ENCODE measurements around the gene CD86. TPM values are rescaled to one million over a fixed set of nuclear protein-coding genes. Genes with fewer than 3 reads are reported as not detected.

Gene CD86
- total RNA-seq, 4 donors from 2014 or later = 7.0 to 61.4 (median 11.8) TPM

- TF ChIP-seq, protein P1, sequence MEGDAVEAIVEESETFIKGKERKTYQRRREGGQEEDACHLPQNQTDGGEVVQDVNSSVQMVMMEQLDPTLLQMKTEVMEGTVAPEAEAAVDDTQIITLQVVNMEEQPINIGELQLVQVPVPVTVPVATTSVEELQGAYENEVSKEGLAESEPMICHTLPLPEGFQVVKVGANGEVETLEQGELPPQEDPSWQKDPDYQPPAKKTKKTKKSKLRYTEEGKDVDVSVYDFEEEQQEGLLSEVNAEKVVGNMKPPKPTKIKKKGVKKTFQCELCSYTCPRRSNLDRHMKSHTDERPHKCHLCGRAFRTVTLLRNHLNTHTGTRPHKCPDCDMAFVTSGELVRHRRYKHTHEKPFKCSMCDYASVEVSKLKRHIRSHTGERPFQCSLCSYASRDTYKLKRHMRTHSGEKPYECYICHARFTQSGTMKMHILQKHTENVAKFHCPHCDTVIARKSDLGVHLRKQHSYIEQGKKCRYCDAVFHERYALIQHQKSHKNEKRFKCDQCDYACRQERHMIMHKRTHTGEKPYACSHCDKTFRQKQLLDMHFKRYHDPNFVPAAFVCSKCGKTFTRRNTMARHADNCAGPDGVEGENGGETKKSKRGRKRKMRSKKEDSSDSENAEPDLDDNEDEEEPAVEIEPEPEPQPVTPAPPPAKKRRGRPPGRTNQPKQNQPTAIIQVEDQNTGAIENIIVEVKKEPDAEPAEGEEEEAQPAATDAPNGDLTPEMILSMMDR (IDR thresholded peaks at IDR 0.05; ENCODE audit: low read depth) = no peak
These were observed 24.6 kb upstream of the CD86 start for GRCh38 chr3:122030381-122031122.

GRCh38 chr3:122031123-122031468 is 24.1 kb upstream of the CD86 start:
- TF ChIP-seq, protein P1 (IDR thresholded peaks at IDR 0.05; ENCODE audit: low read depth) = no peak

DNA sequence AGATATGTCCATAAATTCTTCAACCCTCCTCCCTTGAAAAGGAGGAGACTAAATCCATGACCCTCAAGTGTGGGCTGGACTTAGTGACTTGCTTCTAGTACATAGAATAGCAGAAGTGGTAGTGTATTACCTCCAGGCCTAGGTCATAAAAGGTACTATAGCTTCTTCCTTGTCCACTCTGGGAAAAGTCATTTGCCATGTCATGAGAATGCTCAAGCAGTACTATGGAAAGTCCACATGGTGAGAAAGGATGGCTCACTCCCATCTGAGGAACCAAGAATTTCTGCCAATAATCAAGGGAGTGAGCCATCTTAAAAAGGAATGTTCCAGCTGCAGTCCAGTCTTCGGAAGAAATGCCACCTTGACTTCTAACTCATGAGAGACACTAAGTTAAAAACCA is 22.6 kb upstream of the CD86 start:
- TF ChIP-seq, protein P1 (IDR thresholded peaks at IDR 0.05; ENCODE audit: low read depth) = no peak

DNA sequence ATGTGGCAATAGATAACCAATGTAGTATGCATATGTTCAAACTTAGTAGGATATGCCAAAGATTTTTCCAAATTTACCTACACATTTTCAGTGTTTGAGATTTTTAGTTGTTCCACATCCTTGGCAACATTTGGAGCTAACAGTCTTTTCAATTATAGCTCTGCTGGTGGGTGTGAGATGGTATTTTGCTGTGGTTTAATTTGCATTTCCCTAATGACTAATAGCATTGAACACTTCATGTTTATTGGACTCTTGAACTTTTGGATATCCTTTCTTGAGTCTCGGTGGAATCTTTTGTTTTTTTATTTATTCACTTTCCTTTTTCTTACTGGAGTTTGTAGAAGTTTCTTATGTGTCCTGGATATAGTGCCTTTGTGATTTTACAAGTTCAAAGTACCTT is 22.1 kb upstream of the CD86 start:
- TF ChIP-seq, protein P1 (IDR thresholded peaks at IDR 0.05; ENCODE audit: low read depth) = no peak

DNA sequence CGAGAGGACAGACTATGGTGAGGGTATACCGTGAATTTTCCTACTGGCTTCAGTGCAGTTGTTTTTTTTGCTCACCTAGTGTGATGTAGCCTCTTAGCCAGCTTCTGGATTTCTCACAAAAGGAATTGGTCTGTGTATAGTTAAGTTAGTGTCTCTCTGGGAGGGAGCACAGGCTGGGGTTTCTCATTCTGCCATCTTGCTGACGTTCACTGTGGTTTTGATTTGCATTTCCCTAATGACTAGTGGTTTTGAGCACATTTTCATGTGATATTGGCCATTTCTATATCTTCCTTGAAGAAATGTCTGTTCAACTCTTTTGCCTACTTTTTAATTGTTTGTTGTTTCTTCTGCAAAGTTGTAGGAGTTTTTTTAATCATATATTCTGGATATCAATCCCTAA is 2.2 kb upstream of the CD86 start:
- TF ChIP-seq, protein P1 (IDR thresholded peaks at IDR 0.05; ENCODE audit: low read depth) = no peak

GRCh38 chr3:122057671-122058070 is 2.5 kb downstream of the CD86 start:
- TF ChIP-seq, protein P1 (IDR thresholded peaks at IDR 0.05; ENCODE audit: low read depth) = no peak

DNA sequence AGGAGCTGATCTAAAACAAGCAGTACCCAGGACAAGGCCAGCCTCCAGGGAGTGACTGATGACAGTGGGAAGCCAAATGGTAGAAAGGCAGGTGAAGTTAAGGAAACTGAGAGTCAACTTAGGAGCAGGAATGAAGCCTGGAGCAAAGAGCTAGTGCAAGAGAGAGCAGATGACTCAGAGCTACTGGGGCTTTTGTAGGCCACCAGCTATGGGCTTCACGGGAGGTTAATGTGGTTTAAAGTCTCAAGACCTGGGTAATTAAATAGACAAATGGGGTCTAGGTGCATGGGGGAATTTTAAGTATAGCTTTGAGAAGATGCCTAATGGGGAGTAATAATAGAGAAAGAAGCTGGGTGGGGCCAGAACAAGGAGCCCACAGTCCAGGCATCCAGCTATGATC is 3.1 kb downstream of the CD86 start:
- TF ChIP-seq, protein P1 (IDR thresholded peaks at IDR 0.05; ENCODE audit: low read depth) = no peak

Measured in subcutaneous adipose tissue (tissue), 4 donors.